Mesodermal cell (in vitro differentiated cells): ENCODE data around the gene ST6GALNAC3.

Experiments
- H3K27ac ChIP-seq: 2 replicates; pipeline ENCODE4 v1.7.0; 2013; ENCODE audit warnings: mild to moderate bottlenecking, low read depth, low read length, moderate library complexity; ENCODE audit not compliant: severe bottlenecking
- H3K36me3 ChIP-seq: 2 replicates; pipeline ENCODE4 v1.7.1; 2013; ENCODE audit warnings: mild to moderate bottlenecking, low read length, moderate library complexity; ENCODE audit not compliant: control insufficient read depth, insufficient read depth
- H3K4me1 ChIP-seq: one replicate; pipeline ENCODE4 v1.7.1; 2013; ENCODE audit warnings: mild to moderate bottlenecking, low read length; ENCODE audit not compliant: insufficient read depth, control insufficient read depth, poor library complexity, severe bottlenecking
- H3K4me3 ChIP-seq: 2 replicates; pipeline ENCODE4 v1.7.0; 2013; ENCODE audit warnings: low read length, control low read depth, mild to moderate bottlenecking; ENCODE audit not compliant: insufficient read depth, poor library complexity, severe bottlenecking; ENCODE audit errors: extremely low read depth
- H3K9me3 ChIP-seq: 2 replicates; pipeline ENCODE4 v1.7.1; 2013; ENCODE audit warnings: mild to moderate bottlenecking, low read length, moderate library complexity; ENCODE audit not compliant: control insufficient read depth
- WGBS, 2 experiments: methylation state at CpG; one replicate each; pipeline ENCODE4 v1.1.5; 2013; ENCODE audit warnings: missing lambda C conversion rate in 2 of 2; ENCODE audit not compliant: insufficient coverage in 2 of 2; 5-methylcytosine and 5-hydroxymethylcytosine counted together

Gene ST6GALNAC3

GRCh38 chr1:76070538-76070937 lies 4.0 kb upstream of the ST6GALNAC3 start:
- Histone ChIP-seq H3K4me1 (peaks cover 37% of the 10 kb centered on the region), H3K9me3 (no peaks in the 10 kb centered on the region), H3K27ac (no peak overlapping the region), H3K4me3 (no peak overlapping the region), H3K36me3 (no peaks in the 10 kb centered on the region)
- 92 to 93% methylated on average over 2 to 3 of the region's 3 CpGs for WGBS, 2 experiments

- Histone ChIP-seq H3K27ac (peak overlapping the region; percentile 89), H3K36me3 (no peaks in the 10 kb centered on the region), H3K4me1 (peaks cover 20% of the 10 kb centered on the region)
These were observed 1.1 kb upstream of the ST6GALNAC3 start for GRCh38 chr1:76073481-76073880.

GRCh38 chr1:76075188-76075489 lies 593 bp downstream of the ST6GALNAC3 start:
- WGBS, 2 experiments: 3 to 4% methylated on average over 7 to 8 of the region's 9 CpGs
- Histone ChIP-seq H3K4me1 (peaks cover 12% of the 10 kb centered on the region), H3K36me3 (no peaks in the 10 kb centered on the region), H3K27ac (peak overlapping the region; percentile 61), H3K9me3 (no peaks in the 10 kb centered on the region), H3K4me3 (peak overlapping the region; percentile 62)

More at GRCh38 chr1:76073481-76073880, 1.1 kb upstream of the ST6GALNAC3 start:
- H3K9me3 ChIP-seq: no peaks in the 10 kb centered on the region
- WGBS, 2 experiments: 100% methylated on average over 3 of the region's 5 CpGs; no CpG with 5 or more reads in 1 of the 2 experiments
- H3K4me3 ChIP-seq: no peak overlapping the region

GRCh38 chr1:76075877-76076276 lies 1.3 kb downstream of the ST6GALNAC3 start:
- Histone ChIP-seq H3K4me1 (peaks cover 12% of the 10 kb centered on the region), H3K9me3 (no peaks in the 10 kb centered on the region), H3K36me3 (no peaks in the 10 kb centered on the region), H3K27ac (no peak overlapping the region), H3K4me3 (no peak overlapping the region)
- WGBS, 2 experiments: 86 to 88% methylated on average over 3 to 4 of the region's 5 CpGs

- Histone ChIP-seq H3K36me3 (no peaks in the 10 kb centered on the region), H3K4me3 (no peak overlapping the region), H3K27ac (no peak overlapping the region), H3K4me1 (no peaks in the 10 kb centered on the region), H3K9me3 (no peaks in the 10 kb centered on the region)
- WGBS, 2 experiments: 94 to 100% methylated on average over 3 to 5 of the region's 7 CpGs
These were observed 5.1 kb downstream of the ST6GALNAC3 start for GRCh38 chr1:76079475-76080227.

- WGBS, 2 experiments: 77 to 81% methylated on average over 2 to 3 of the region's 4 CpGs
- H3K4me1 ChIP-seq: no peaks in the 10 kb centered on the region
- no peak overlapping the region for H3K4me3 ChIP-seq
- no peaks in the 10 kb centered on the region for H3K36me3 ChIP-seq
- H3K27ac ChIP-seq: no peak overlapping the region
- no peaks in the 10 kb centered on the region for H3K9me3 ChIP-seq
These were observed 6.1 kb downstream of the ST6GALNAC3 start for GRCh38 chr1:76080552-76081079.

- Histone ChIP-seq H3K4me3 (no peak overlapping the region), H3K36me3 (no peaks in the 10 kb centered on the region), H3K4me1 (no peaks in the 10 kb centered on the region), H3K9me3 (no peaks in the 10 kb centered on the region), H3K27ac (no peak overlapping the region)
- WGBS, 2 experiments: 64 to 68% methylated on average over 2 of the region's 4 CpGs
These were observed 7.5 kb downstream of the ST6GALNAC3 start for GRCh38 chr1:76082062-76082461.

DNA sequence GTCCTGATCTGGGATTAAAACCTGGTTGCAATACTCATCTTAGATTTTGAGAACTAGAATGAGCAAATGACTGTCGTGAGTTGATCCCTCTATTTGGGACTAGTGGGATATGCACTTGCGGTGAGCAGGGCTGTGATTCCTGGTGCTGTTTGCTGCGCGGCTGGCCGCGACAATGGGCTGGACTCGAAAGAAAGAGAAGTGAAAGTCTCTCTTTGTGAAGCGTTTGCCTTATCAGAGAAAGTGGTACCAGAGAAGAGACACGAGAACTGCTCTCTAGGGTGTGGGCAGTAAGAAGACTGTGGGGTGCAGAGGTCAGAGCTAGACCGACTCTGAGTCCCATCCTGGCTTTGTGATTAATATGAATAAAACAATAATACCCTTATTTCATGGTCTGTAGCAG lies 8.6 kb downstream of the ST6GALNAC3 start:
- no peaks in the 10 kb centered on the region for H3K4me1 ChIP-seq
- 92 to 93% methylated on average over 8 to 9 of the region's 10 CpGs for WGBS, 2 experiments
- no peaks in the 10 kb centered on the region for H3K36me3 ChIP-seq
- H3K27ac ChIP-seq: no peak overlapping the region
- H3K4me3 ChIP-seq: no peak overlapping the region
- no peaks in the 10 kb centered on the region for H3K9me3 ChIP-seq

GRCh38 chr1:76084029-76084627 lies 9.6 kb downstream of the ST6GALNAC3 start:
- no peak overlapping the region for H3K27ac ChIP-seq
- no peaks in the 10 kb centered on the region for H3K9me3 ChIP-seq
- no peaks in the 10 kb centered on the region for H3K36me3 ChIP-seq
- no peak overlapping the region for H3K4me3 ChIP-seq
- 93 to 100% methylated on average over 1 to 3 of the region's 4 CpGs for WGBS, 2 experiments
- H3K4me1 ChIP-seq: no peaks in the 10 kb centered on the region

DNA sequence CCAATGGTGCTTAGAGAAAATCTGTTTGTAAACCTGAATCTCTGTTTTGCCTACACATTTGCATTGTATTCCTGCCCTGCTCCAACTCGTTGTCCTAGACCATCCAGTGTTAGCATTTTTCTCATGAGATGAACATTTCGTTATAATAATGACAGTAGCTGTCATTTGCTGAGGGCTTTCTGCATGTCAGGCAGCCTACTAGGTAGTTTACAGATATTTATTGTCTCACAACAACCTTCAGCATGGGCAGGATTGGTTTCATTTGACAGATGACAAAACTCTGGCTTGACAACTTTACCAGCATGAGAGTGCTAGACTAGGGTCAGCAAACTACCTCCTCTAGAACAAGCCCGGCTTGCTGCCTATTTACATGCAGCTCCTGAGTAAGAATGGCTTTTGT lies 10.1 kb downstream of the ST6GALNAC3 start:
- no peaks in the 10 kb centered on the region for H3K9me3 ChIP-seq
- WGBS, 2 experiments: 80 to 85% methylated on average over 2 of the region's 3 CpGs

DNA sequence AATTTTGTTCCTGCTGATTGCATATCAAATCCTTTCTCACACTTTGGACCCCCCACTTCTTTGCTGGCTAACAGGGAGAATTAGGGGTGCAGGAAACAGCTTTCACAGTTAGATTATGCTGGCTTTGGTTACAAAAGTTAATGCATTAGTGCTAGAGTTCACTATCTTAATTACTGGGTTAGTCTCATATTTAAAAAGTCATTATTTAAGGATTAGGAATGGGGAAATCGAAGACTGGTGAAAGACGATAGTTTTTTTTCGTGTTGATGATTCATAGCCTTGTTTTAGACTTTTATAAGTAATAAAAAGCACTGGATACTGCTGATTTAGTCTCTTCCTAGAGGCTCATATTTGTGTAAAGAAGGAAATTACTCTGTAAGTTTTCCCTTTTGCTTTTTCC lies 11.6 kb downstream of the ST6GALNAC3 start:
- Histone ChIP-seq H3K9me3 (no peaks in the 10 kb centered on the region), H3K4me3 (no peak overlapping the region), H3K27ac (no peak overlapping the region), H3K36me3 (no peaks in the 10 kb centered on the region), H3K4me1 (no peaks in the 10 kb centered on the region)
- WGBS, 2 experiments: 88 to 100% methylated on average over 1 to 3 of the region's 3 CpGs

More for the DNA sequence above, 10.1 kb downstream of the ST6GALNAC3 start:
- Histone ChIP-seq H3K4me1 (no peaks in the 10 kb centered on the region), H3K4me3 (no peak overlapping the region), H3K27ac (no peak overlapping the region), H3K36me3 (no peaks in the 10 kb centered on the region)
